HG03469 (cell line): ENCODE measurements around the gene MSX1.

ENCODE experiments used
- ATAC-seq: cut with Tn5 transposase; IDR thresholded peaks from one replicate; pipeline ENCODE4 v1.9.1; 2021; ENCODE audit warnings: mild to moderate bottlenecking, moderate library complexity, moderate number of reproducible peaks; ENCODE audit not compliant: unreplicated experiment

MSX1 gene

DNA sequence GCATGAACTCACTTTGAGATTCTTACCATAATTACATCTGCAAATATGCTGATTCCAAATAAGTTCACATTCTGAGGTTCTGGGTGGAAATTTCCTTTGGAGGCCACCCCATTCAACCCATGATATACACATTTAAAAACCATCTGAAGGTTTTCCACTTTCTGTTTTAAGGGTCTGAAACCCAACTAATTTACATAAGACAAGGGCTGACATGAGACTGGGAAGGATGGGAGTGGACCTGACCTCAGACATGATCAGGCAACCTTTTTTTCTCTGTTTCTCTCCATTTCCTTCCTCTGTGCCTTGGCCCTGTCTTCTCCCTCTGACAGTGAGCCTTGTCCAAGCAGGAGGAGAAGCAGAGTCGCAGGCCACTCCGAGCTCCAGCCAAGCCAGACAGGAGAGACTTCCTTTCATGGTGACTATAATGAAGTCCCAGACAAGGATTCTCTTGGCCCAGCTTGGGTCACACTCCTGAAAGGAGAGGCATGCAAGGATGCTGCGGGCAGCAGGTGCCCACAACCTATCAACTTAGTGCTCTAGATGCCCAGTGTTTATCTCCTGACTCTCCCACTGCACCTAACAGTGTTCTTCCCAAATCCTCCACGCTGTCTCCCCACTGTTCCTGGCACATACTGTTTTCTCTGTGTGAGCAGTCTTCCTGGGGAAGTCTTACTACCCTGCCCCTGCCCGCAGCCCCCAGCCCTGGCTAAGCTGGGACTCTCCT lies 39.9 kb downstream of the MSX1 start:
- ATAC-seq, result no peak

DNA sequence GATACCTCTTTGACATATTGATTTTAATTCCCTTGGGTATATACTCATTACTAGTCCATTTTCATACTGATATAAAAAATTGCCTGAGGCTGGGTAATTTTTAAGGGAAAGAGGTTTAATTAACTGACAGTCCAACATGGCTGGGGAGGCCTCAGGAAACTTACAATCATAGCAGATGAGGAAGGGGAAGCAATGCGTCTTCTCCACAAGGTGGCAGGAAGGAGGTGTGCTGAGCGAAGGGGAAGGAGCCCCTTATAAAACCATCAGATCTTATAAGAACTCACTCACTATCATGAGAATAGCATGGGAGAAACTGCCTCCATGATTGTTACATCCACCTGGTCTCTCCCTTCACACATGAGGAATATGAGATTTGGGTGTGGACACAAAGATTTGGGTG lies 42.4 kb downstream of the MSX1 start:
- no peak for ATAC-seq

DNA sequence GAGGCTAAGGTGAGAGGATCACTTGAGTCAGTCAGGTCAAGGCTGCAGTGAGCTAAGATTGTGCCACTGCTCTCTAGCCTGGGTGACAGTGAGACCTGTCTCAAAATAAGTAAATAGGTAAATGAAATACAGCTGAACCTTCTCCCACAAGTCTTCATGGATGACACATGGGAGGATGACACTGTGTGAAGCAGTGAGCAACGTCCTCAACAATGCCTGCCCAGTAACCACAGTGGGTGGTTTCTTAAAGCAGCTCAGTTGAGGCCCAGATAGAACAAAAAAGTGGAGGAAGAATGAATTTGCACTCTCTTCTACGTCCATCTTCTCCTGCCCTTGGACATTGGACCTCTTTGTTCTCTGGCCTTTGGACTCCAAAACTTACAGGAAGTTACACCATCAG lies 52.7 kb downstream of the MSX1 start:
- ATAC-seq, result no peak

DNA sequence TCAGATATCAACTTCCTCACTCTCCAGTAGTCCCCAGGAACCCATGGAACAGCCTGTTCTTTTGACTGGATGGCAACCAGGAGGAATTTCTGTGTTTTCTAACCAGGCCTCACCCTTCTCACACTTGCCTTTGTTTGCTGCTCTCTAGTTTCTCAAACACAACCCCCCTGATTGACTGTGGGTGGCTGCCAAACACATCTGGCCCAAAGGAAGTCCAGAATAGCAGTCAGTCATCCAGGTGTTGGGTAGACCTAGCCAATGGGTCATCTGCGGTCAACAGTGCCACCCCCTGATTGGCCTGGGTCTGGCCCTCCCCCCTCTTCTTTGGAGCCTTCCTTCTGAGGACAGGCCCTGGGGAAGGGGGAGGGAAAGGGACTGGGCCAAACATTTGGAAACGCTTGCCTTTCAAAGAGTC lies 53.7 kb downstream of the MSX1 start:
- no peak for ATAC-seq
